HAP-1 (cell line): ENCODE data around the gene JMJD4.
A peak's percentile ranks its signal among the peaks of the same experiment; 100 is the strongest.

ENCODE experiments used
- DNase-seq, 2 experiments: peaks; one replicate each; pipeline ENCODE4 v3.0.0-alpha.2; 2016 to 2020; ENCODE audit warnings: low spot score in 2 of 2
- H3K27me3 ChIP-seq: fragments of 250-450 bp; sonication (Bioruptor Pico); 2 replicates; pipeline ENCODE4 v1.5.1; 2020; ENCODE audit warnings: low read depth, mild to moderate bottlenecking, moderate library complexity
- H3K36me3 ChIP-seq: fragments of 250-450 bp; sonication (Bioruptor Pico); replicated peaks from 2 replicates; pipeline ENCODE4 v1.5.1; 2020; ENCODE audit warnings: mild to moderate bottlenecking
- H3K4me1 ChIP-seq: fragments of 250-450 bp; sonication (Bioruptor Pico); 2 replicates; pipeline ENCODE4 v1.5.1; 2020; ENCODE audit warnings: mild to moderate bottlenecking
- H3K4me3 ChIP-seq: fragments of 250-450 bp; sonication (Bioruptor Pico); 2 replicates; pipeline ENCODE4 v1.5.1; 2020; ENCODE audit warnings: mild to moderate bottlenecking, moderate library complexity
- H3K9me3 ChIP-seq: fragments of 250-450 bp; sonication (Bioruptor Pico); 2 replicates; pipeline ENCODE4 v1.5.1; 2020; ENCODE audit warnings: mild to moderate bottlenecking, moderate library complexity
- in situ Hi-C: fragments of 300-500 bp; cut with MboI; formaldehyde crosslinking; loops from 3 replicates; pipeline ENCODE4 v1.14.3; 2020; ENCODE audit warnings: low sequenced_read_pairs, inconsistent platforms, mixed read lengths

The JMJD4 gene

DNA sequence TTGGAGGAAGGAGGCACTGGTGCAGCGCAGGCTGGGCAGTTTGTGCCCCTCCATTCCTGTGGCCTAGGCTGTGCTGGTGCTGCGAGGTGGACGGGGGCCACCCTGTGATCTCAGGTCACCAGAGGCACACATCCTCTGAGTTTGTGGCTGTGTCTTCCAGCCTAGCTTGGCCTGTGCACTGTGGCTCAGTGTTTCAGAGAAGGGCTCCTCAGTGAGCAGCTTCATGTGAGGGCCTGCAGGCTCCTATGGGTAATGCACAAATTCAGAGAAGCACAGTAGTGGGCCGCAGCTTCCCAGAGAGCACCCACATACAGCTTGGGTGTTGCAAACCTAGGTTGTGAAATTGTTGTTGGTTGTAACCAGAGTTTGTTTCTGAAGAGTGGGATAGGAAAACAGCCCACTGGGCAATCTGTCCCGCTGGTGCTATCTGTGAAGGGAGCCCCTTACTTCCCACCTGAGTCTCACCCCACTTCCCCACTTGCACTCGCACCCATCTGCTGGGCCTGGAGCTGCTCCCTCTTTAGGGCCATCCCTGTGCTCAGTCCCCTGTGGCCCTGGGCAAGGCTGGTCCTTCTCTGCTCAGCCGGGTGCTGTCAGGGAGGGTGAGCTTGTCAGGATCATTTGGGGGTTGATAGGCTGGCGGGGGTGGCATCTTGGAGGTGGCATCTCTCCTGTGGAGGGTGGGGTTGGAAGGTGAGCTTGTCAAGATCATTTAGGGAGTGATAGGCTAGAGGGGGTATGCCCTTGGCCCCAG, 30.3 kb upstream of the JMJD4 start:
- Histone ChIP-seq H3K4me3 (no peak overlapping the region), H3K36me3 (peaks cover 27% of the 10 kb centered on the region), H3K27me3 (no peaks in the 10 kb centered on the region), H3K9me3 (no peaks in the 10 kb centered on the region), H3K4me1 (0 out of 2 replicates have a peak, but pooled peaks cover 2% of the 10 kb centered on the region)
- no peak for DNase-seq
- in situ Hi-C loops: no loop called here

DNA sequence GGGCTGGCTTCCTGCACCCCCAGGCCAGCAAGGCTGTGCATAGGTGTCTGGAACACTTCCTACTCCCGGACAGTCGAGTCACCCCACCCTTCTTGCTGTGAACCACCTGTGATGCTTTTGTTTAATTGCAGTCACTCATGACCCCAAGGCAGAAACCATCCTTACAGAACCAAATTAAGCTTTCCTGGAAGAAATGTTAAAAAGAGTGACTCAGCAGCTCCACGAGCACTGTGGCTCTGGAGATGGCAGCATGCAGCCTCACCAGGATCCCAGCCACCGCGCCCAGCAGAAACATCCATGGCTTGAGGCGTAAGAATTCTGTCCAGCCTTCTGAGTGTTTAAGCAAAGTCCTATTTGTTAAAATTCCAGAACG, 28.9 kb upstream of the JMJD4 start:
- no peaks in the 10 kb centered on the region for H3K9me3 ChIP-seq
- H3K4me1 ChIP-seq: 0 out of 2 replicates have a peak, but pooled peaks cover 2% of the 10 kb centered on the region
- DNase-seq: no peak
- in situ Hi-C loops: loop anchor here (5.0 kb wide), 1 partner anchor 173 kb away; no protein-coding TSS in a partner anchor
- peaks cover 35% of the 10 kb centered on the region for H3K36me3 ChIP-seq
- no peaks in the 10 kb centered on the region for H3K27me3 ChIP-seq
- no peak overlapping the region for H3K4me3 ChIP-seq

DNA sequence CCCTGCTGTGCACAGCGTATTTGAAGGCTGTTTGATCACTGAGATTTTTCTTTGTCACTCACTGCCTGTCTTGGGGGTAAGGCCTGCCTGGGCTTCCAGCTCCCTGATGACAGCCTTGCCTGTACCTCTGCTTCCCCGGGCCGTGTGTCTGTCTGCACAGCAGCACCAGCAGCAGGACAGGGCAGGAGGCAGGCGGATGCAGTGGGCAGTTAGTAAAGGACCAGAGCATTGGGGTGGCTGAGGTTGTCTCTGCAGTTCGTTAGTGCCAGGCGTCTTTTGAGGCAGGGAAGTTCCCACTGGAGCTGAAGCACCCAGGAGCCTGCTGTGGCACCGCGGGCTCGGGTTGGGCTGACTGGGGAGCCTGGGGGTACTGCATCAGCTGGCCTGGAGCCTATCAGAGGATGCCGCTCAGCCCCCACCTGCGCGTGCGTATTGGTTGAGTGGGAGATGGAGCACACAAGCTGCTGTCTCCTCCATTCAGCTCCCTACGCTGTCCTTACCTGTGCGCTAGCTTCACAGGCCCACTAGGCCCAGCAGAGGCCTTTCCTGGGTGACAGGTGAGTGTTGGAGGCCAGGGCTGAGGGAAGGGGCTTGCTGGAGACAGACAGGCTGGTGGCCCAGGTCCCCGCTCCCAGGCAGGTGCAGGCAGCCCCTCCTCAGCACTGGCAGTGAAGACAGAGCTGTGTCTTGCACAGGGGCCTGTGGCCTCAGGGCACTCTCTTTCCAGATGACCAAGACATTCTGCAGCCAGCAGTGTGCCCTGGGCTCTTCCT, 28.3 kb upstream of the JMJD4 start:
- H3K9me3 ChIP-seq: no peaks in the 10 kb centered on the region
- H3K4me3 ChIP-seq: no peak overlapping the region
- 0 out of 2 replicates have a peak, but pooled peaks cover 2% of the 10 kb centered on the region for H3K4me1 ChIP-seq
- DNase-seq: no peak
- H3K27me3 ChIP-seq: no peaks in the 10 kb centered on the region
- in situ Hi-C loops: loop anchor here (5.0 kb wide), 1 partner anchor 174 kb away; no protein-coding TSS in a partner anchor
- peaks cover 38% of the 10 kb centered on the region for H3K36me3 ChIP-seq

DNA sequence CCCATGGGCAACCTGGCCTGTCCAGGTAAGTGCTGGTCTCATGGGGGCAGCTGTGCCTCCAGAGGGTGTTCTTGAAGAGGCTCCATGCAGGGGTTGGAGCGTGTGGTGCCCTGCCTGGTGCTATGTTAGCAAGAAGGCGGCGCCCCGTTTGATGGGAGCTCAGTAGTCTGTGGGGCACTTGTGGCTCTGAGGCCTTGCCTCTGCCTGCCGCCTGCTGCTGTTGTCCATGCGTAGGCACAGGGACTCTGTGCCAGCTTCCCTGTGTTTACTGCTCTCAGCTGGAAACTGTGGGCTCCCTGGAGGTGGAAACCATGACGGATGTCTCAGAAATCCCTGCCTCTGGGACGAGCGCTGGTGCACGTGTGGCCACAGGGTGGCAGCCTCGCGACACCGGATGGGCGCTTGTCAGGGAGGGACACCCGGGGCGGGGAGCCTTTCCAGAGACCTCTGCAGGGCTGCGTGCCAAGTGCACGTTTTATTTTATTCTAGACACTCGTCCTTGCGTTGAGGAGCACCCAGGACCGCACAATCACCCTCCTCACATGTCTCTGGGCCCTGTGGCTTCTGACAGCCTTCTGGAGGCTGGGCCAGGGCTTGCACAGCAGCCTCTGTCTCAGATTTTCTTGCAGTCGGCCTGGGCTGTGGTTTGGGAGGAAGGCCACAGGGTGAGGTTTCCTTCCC, 27.3 kb upstream of the JMJD4 start:
- Histone ChIP-seq H3K9me3 (no peaks in the 10 kb centered on the region), H3K4me3 (no peak overlapping the region), H3K27me3 (no peaks in the 10 kb centered on the region), H3K4me1 (0 out of 2 replicates have a peak, but pooled peaks cover 2% of the 10 kb centered on the region), H3K36me3 (peaks cover 27% of the 10 kb centered on the region)
- peak; percentile 60 to 91 for DNase-seq
- in situ Hi-C loops: loop anchor here (5.0 kb wide), 1 partner anchor 175 kb away; no protein-coding TSS in a partner anchor

DNA sequence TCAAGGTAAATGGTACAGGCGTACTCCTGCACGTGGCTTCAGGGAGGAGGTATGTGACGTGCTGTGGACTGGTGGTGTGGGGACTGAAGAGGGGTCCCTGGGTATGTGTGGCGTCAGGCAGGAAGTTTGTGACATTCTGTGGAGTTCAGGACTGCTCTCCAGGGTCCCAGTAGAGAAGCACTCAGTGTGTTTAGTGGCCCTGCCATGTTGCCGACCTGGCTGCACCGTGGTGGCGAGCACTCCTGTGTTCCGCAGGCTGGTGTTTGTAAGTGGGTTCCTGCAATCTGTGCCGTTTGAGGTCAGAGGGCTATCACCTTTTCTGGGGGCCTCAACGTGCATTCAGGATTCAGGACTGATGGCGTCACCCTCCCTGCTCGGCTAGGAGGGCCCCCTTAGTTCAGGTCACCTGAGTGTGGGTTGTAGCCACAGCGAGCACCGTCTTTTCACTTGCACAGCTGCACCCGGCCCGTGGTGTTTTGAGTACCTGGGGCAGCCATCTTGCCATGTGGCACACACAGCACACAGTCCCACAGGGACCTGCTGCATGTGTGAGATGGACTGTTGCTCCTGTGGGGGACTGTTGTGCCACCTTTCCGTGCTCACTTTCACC, 26.6 kb upstream of the JMJD4 start:
- in situ Hi-C loops: loop anchor here (5.0 kb wide), 1 partner anchor 176 kb away; no protein-coding TSS in a partner anchor
- no peak for DNase-seq
- H3K27me3 ChIP-seq: no peaks in the 10 kb centered on the region
- 0 out of 2 replicates have a peak, but pooled peaks cover 2% of the 10 kb centered on the region for H3K4me1 ChIP-seq
- peaks cover 21% of the 10 kb centered on the region for H3K36me3 ChIP-seq
- no peak overlapping the region for H3K4me3 ChIP-seq
- no peaks in the 10 kb centered on the region for H3K9me3 ChIP-seq

DNA sequence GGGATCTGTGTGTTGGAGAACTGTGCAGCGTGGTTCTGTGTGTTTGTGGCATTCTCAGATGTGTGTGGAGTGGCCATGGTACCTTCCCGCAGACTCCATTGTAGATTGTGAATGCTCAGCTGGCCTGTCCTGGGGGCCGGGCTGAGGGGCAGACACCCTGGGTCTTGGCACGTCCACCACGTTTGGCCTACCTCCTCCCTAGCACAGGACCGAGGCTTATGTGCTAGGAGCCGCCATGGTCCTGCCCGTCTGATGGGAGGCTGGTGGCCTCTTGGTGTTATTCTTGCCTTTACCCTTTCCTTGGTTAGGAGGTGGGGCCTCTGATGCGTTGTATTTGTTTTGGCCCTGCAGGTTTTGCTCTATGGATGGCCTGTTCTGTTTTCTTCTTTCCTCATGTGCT, 25.3 kb upstream of the JMJD4 start:
- no peak overlapping the region for H3K4me3 ChIP-seq
- H3K27me3 ChIP-seq: no peaks in the 10 kb centered on the region
- DNase-seq: no peak
- in situ Hi-C loops: loop anchor here (5.0 kb wide), 1 partner anchor 177 kb away; no protein-coding TSS in a partner anchor
- H3K36me3 ChIP-seq: peaks cover 22% of the 10 kb centered on the region
- H3K9me3 ChIP-seq: no peaks in the 10 kb centered on the region
- 0 out of 2 replicates have a peak, but pooled peaks cover 2% of the 10 kb centered on the region for H3K4me1 ChIP-seq

DNA sequence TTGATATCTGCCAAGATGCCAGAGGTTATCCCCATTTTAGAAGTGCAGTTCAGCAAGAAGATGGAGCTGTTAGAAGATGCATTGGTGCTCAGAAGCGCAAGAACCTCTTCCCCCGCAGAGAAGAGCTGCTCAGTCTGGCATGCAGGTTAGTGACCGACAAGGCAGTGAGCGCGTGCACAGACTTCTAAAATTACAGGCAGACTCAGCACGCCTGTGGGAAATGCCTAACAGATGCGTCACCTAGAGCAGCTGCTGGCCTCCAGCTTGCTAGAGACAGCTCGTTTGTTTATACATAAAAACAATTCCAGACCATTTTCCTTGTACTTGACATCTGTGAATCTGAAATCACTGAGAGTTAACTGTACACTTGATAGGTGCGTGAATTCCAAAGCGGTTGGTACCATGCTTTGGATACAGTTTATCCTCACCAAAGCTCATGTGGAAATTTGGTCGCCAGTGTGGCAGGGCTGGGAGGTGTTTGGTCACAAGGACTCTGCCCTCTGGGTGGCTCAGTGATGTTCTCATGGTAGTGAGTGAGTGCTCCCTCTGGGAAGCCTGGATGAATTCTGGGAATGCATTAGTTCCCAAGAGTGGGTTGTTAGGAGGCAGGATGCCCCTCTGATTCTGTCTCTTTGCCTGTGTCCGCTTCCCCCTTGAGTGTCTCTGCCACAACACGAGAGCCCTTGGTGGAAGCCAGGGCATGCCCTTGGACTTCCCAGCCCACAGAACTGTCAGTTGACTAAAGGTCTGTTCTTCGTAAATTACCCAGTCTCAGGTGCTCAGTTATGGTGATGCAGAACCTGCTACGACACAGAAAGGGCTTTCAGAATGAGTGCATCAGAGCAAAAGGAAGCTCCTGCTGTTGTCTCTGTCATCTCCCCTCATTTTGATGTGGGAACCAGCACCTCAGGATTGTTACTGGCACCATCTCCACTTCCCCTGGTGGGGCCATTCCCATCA, 24.5 kb upstream of the JMJD4 start:
- peaks cover 22% of the 10 kb centered on the region for H3K36me3 ChIP-seq
- 0 out of 2 replicates have a peak, but pooled peaks cover 2% of the 10 kb centered on the region for H3K4me1 ChIP-seq
- in situ Hi-C loops: loop anchor here (5.0 kb wide), 1 partner anchor 178 kb away; no protein-coding TSS in a partner anchor
- no peak overlapping the region for H3K4me3 ChIP-seq
- no peaks in the 10 kb centered on the region for H3K27me3 ChIP-seq
- no peak for DNase-seq
- no peaks in the 10 kb centered on the region for H3K9me3 ChIP-seq

DNA sequence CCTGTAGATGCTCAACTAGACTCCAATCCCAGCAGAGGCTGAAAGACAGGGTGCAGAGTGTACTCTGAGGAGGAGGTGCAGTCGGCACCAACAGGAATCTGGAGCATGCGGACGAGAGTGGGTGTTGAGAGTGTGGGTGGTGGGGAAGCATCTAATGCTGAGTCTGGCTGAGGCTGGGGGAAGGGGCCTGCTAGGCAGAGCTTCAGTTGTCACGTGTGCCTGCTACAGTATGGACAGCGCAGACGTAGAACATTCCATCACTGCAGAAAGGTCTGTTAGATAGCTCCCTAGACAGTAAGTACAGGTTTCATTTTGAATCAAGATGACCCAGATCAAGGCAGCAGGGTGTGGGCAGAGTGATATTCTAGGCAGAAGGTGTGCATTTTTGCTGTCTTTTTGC, 23.3 kb upstream of the JMJD4 start:
- in situ Hi-C loops: no loop called here
- no peaks in the 10 kb centered on the region for H3K27me3 ChIP-seq
- no peak for DNase-seq
- H3K36me3 ChIP-seq: peaks cover 18% of the 10 kb centered on the region
- no peaks in the 10 kb centered on the region for H3K9me3 ChIP-seq
- no peak overlapping the region for H3K4me3 ChIP-seq
- 0 out of 2 replicates have a peak, but pooled peaks cover 2% of the 10 kb centered on the region for H3K4me1 ChIP-seq

DNA sequence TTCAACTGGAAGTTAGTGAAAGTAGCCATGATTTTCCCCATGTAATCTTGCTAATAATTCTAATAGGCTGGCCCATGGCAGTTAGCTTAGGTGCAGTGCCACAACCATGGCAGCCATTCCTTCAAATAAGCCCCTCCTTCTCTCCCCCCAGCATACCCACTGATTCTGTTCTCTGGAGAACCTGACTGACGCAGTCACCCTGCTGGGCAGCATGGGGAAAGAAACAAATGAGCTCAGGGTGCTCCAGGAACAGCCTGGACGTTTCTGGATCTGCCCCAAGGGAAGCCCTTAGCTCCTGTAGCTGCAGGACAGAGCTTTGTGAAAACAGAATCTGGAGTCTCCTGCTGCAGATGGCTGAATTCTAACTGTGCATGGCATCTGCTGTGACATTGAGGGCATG, 22.7 kb upstream of the JMJD4 start:
- no peak for DNase-seq
- H3K27me3 ChIP-seq: no peaks in the 10 kb centered on the region
- H3K4me3 ChIP-seq: no peak overlapping the region
- peaks cover 18% of the 10 kb centered on the region for H3K36me3 ChIP-seq
- 0 out of 2 replicates have a peak, but pooled peaks cover 2% of the 10 kb centered on the region for H3K4me1 ChIP-seq
- in situ Hi-C loops: no loop called here
- H3K9me3 ChIP-seq: no peaks in the 10 kb centered on the region

DNA sequence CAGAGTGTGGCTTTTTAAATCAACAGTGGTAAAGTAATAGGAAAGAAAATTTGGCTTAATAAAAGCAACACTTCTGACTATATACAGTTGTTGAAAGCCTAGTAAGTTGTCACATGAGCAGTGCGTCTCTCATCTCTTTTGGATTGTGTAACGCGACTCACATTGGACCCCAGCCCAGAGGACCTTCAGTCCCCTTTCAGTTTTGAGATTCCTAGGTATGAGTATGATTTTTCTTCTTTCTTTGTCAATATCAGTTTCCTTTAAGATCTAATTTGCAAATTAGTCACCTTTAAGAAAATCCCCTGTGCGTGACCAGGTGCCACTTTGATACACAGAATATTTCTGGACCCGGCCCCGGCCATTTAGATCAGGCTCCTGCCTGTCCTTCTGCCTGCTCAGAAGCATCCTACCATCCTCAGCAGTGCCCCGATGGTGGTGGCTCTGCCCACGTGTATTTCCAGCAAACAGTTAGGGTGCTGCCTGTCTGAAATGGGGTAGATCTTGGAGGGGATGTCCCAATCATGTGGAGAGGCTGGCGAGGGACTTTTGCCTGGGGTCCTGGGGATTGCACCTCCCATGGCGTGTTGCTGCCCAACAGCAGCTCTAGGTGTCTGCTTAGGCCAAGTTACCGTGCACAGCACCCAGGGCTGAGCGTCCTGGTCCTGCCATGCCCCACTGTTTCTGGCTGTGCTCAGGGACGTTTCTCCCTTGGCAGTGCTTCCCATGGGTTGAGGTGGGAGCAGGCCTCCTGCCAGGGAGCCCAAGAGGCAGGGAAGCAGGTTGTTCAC, 21.3 kb upstream of the JMJD4 start:
- in situ Hi-C loops: no loop called here
- peaks cover 18% of the 10 kb centered on the region for H3K36me3 ChIP-seq

DNA sequence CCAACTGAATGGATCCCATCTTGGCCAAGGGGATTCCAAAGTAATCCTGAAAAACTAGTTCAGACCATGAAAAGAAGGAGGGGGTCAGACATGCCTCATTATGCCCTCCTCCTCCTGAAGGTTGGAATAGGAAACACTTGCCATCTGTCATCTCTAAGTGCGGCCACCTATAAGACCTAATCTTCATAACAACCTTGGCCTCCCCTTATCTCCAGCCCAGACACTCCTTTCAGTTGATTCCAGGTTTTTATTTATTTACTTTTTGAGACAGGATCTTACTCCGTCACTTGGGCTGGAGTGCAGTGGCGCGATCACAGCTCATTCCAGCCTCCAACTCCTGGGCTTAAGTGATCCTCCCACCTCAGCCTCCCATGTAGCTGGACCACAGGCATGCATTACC, 19.9 kb upstream of the JMJD4 start:
- no peak for DNase-seq
- H3K4me1 ChIP-seq: no peaks in the 10 kb centered on the region
- H3K27me3 ChIP-seq: no peaks in the 10 kb centered on the region
- in situ Hi-C loops: no loop called here
- H3K9me3 ChIP-seq: no peaks in the 10 kb centered on the region
- H3K4me3 ChIP-seq: no peak overlapping the region
- H3K36me3 ChIP-seq: peaks cover 15% of the 10 kb centered on the region

More for the DNA sequence above, 21.3 kb upstream of the JMJD4 start:
- Histone ChIP-seq H3K27me3 (no peaks in the 10 kb centered on the region), H3K4me1 (no peaks in the 10 kb centered on the region), H3K9me3 (no peaks in the 10 kb centered on the region), H3K4me3 (no peak overlapping the region)
- DNase-seq: no peak
